BE2C (cell line): ENCODE measurements around the gene TMA7.
A peak's percentile ranks its signal among the peaks of the same experiment; 100 is the strongest.

Source experiments
- DNase-seq: peaks from one replicate; pipeline ENCODE4 v3.0.0-alpha.2; 2020
- H3K27me3 ChIP-seq: fragments of 250-450 bp; sonication (Bioruptor Pico); 2 replicates; pipeline ENCODE4 v1.5.1; 2020; ENCODE audit warnings: mild to moderate bottlenecking
- H3K36me3 ChIP-seq: fragments of 250-450 bp; sonication (Bioruptor Pico); 2 replicates; pipeline ENCODE4 v1.5.1; 2020; ENCODE audit warnings: mild to moderate bottlenecking
- H3K4me1 ChIP-seq: fragments of 250-450 bp; sonication (Bioruptor Pico); 2 replicates; pipeline ENCODE4 v1.5.1; 2020
- H3K4me3 ChIP-seq: 2 replicates; pipeline ENCODE4 v1.5.1; 2011; ENCODE audit warnings: low read depth, low read length
- H3K9me3 ChIP-seq: fragments of 250-450 bp; sonication (Bioruptor Pico); 2 replicates; pipeline ENCODE4 v1.5.1; 2020
- TF ChIP-seq, protein P1 (sequence below): IDR thresholded peaks from 2 replicates; pipeline ENCODE4 v1.5.1; 2012; ENCODE audit warnings: mild to moderate bottlenecking, low read depth, low read length

TMA7 gene

GRCh38 chr3:48428572-48429316, 11.3 kb upstream of the TMA7 start:
- no peaks in the 10 kb centered on the region for H3K9me3 ChIP-seq
- peaks cover 3% of the 10 kb centered on the region; the same call in 1 of the 2 replicates for H3K36me3 ChIP-seq
- no peaks in the 10 kb centered on the region for H3K27me3 ChIP-seq
- peak overlapping the region; percentile 59 for H3K4me3 ChIP-seq
- peak; percentile 37 for DNase-seq
- TF ChIP-seq, protein P1, sequence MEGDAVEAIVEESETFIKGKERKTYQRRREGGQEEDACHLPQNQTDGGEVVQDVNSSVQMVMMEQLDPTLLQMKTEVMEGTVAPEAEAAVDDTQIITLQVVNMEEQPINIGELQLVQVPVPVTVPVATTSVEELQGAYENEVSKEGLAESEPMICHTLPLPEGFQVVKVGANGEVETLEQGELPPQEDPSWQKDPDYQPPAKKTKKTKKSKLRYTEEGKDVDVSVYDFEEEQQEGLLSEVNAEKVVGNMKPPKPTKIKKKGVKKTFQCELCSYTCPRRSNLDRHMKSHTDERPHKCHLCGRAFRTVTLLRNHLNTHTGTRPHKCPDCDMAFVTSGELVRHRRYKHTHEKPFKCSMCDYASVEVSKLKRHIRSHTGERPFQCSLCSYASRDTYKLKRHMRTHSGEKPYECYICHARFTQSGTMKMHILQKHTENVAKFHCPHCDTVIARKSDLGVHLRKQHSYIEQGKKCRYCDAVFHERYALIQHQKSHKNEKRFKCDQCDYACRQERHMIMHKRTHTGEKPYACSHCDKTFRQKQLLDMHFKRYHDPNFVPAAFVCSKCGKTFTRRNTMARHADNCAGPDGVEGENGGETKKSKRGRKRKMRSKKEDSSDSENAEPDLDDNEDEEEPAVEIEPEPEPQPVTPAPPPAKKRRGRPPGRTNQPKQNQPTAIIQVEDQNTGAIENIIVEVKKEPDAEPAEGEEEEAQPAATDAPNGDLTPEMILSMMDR: no peak
- H3K4me1 ChIP-seq: no peaks in the 10 kb centered on the region; the same call in 1 of the 2 replicates

GRCh38 chr3:48429317-48429959, 10.6 kb upstream of the TMA7 start:
- Histone ChIP-seq H3K4me3 (peak overlapping the region; percentile 59), H3K9me3 (no peaks in the 10 kb centered on the region), H3K4me1 (no peaks in the 10 kb centered on the region; the same call in 1 of the 2 replicates), H3K27me3 (no peaks in the 10 kb centered on the region), H3K36me3 (peaks cover 3% of the 10 kb centered on the region; the same call in 1 of the 2 replicates)
- DNase-seq: peak; percentile 39
- TF ChIP-seq, protein P1: no peak

DNA sequence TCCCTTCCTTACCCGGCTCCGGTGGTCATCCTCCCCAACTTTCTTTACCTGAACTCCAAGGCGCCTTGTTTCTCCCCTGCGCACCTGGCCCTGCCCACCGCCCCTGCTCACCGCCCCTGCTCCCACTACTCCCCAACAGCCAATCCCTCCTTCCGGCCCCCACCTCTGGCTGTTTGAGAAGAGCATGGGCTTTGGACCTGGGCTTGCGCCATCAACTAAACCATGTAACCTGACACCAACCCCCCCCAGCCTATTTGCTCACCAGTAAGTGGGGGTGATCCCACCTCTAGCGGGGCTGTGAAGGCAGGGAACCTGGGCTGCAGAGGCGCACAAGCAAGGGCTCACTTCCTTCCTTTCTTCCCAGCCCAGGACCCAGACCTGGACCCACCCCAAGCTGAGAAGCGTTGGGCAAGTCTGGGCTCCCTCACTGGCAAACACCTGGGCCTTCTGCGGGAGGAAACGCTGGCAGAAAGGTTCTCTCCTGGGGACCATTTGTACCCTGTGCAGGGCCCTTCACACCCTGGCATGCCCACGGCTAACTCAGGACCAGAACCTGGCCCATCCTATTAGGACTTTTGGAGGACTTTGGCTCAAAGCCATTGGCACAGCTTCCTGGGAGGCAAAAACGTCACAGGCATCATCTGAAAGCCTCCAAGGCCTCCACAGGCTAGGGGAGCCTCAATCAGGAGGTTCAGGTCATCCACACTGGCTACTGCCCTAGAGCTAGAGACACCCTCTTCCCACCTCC, 9.9 kb upstream of the TMA7 start, which contains the start of gene PLXNB1:
PLXNB1 (minus strand) TSS at position 127 of the 748 bp plus-strand sequence. CDS start 5,475 bp downstream, outside the sequence.
- no peak for DNase-seq
- H3K9me3 ChIP-seq: no peaks in the 10 kb centered on the region
- H3K4me3 ChIP-seq: peak within 1 kb of the TSS; percentile 59
- H3K36me3 ChIP-seq: peaks cover 3% of the 10 kb centered on the region; the same call in 1 of the 2 replicates
- TF ChIP-seq, protein P1: no peak
- no peaks in the 10 kb centered on the region for H3K27me3 ChIP-seq
- no peaks in the 10 kb centered on the region; the same call in 1 of the 2 replicates for H3K4me1 ChIP-seq

DNA sequence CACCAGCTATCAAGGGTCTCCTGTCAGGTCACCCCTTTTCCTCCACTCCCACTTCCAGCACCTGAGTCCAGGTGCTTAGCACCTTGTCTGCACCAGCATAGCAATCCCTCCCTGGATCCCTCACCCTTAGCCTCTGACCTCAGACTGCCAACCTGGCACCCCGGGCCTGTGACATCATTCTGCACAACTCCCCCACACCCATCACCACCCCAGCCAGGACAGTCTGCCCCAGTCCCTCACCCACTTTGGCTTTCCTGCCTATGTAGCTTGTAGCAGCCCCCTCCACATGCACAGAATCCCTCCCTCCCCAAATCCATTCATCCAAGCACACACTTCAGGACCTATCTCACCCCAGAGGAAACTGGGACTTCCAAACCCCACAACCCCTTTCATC, 9.4 kb upstream of the TMA7 start:
- H3K4me3 ChIP-seq: no peak overlapping the region

GRCh38 chr3:48431224-48432029, 8.6 kb upstream of the TMA7 start:
- peaks cover 3% of the 10 kb centered on the region; the same call in 1 of the 2 replicates for H3K36me3 ChIP-seq
- H3K9me3 ChIP-seq: no peaks in the 10 kb centered on the region
- H3K4me3 ChIP-seq: no peak overlapping the region
- no peak for DNase-seq
- H3K27me3 ChIP-seq: no peaks in the 10 kb centered on the region
- TF ChIP-seq, protein P1: no peak
- no peaks in the 10 kb centered on the region; the same call in 1 of the 2 replicates for H3K4me1 ChIP-seq

More for the DNA sequence above, 9.4 kb upstream of the TMA7 start:
- no peak for DNase-seq
- no peaks in the 10 kb centered on the region for H3K27me3 ChIP-seq
- H3K4me1 ChIP-seq: no peaks in the 10 kb centered on the region; the same call in 1 of the 2 replicates
- H3K36me3 ChIP-seq: peaks cover 3% of the 10 kb centered on the region; the same call in 1 of the 2 replicates
- TF ChIP-seq, protein P1: no peak
- no peaks in the 10 kb centered on the region for H3K9me3 ChIP-seq
